Activated CD4-positive, alpha-beta T cell treated with anti-CD3 and anti-CD28 coated beads, Interleukin-2, amount 50 U/mL, for 24 hours (primary cell): ENCODE measurements around the gene BDH1.

Experiments
- DNase-seq, 2 donors: peaks; one replicate each; pipeline ENCODE4 v3.0.0-alpha.2; 2020; ENCODE audit warnings: low read depth in 1 of 2, low spot score in 1 of 2

Gene BDH1

DNA sequence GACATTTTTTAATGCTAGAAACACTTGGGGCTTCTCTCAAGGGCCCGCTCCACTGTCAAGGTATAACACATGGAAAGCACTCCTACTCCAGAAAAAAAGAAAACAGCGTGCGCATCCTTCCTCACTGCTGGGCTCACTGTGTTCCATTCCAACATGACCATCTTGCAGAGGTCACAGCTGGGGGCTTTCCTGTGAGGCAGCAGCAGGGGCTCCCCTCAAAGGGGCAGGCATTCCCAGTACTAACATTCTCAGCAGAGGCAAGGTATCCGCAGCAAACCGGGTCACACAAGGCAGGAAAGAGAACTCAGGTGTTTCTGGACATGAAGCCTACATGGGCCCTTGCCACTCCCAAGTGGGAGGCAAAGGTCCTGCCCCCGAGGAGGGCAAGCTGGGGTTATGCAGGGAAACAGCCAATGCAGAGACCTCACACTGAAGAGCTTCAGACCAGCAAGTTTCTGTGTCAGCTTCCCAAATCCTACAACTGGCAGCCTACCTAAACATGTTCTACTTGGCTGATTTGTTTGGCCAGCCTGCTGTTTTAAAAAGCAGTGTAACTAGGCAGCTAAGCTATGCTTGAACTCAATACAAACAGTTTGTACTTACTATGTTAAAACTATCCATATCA, 6.4 kb downstream of the BDH1 start:
- no peak for DNase-seq

DNA sequence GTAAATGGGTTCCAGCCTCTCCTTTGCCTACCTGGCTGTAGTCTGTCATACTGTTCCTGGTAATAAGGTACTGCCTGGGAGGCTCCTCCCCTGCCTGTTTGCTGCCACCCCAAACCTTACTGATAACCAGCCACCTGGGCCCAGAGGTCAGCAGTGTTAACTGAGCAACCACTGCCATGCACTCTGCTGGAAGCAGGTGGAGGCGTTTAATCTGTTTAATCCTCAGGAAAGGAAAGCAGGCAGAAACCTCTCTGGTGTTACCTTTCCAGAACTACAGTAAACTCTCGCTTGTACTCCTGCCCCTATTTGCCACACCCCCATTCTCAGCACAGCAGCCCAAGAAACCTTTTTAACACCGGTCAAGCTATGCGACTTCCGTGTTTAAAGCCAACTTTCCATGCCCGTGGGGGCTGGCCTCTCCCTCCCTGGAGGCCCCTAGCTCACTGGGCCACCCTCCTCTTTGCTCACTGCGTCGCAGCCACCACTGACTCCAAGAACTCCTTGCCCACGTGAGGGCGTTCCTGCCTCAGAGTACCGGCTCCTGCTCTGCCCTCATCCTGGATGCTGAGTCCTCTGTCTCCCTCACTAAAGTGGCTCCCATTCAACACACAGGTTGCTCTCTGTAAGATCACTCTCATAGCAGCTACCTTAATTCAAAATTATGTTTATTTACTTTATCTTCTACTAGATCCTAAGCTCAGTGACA, 8.3 kb downstream of the BDH1 start:
- DNase-seq: no peak

DNA sequence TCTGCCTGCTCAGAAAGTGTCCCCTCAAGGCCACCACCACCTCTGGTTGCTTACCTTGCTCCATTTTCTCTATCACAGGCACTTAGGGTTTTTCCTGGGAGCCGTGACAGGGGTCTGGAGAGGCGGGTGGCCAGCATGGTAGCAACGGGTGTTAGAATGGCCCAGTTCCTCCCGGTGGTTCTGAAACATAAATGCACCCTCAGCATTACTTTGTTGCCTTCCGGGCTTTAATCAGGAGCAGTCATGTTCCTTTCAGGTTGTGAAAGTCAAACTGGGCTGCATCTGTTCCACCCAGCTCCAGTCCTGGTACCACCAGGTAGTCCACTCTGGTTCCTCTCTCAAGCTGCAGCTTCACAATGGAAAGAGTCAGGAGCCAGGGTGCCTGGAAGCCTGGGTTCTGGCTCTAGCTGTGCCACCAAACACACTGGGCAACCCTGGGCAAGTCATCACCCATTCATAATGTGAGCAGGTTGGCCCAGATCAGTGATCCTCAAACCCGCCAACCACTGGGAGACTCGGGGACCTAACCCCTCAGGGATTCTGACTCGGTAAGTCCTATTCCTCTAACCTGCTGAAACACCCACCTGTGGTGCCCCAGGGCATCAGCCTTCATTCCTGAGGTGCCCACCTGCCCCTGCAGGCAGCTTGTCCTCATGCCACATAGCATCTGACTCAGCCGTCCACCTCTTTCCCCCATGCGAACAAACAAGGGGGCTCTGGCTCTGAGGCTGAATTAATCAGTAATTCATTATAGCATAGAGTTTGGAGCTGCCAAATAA, 9.3 kb downstream of the BDH1 start:
- DNase-seq: no peak

GRCh38 chr3:197545571-197545970, 10.2 kb downstream of the BDH1 start:
- DNase-seq: no peak

GRCh38 chr3:197545101-197545500, 10.7 kb downstream of the BDH1 start:
- no peak for DNase-seq

- DNase-seq: no peak
Measured at GRCh38 chr3:197542741-197543454, 12.9 kb downstream of the BDH1 start.

- no peak for DNase-seq
Measured at GRCh38 chr3:197541756-197542539, 13.8 kb downstream of the BDH1 start.

DNA sequence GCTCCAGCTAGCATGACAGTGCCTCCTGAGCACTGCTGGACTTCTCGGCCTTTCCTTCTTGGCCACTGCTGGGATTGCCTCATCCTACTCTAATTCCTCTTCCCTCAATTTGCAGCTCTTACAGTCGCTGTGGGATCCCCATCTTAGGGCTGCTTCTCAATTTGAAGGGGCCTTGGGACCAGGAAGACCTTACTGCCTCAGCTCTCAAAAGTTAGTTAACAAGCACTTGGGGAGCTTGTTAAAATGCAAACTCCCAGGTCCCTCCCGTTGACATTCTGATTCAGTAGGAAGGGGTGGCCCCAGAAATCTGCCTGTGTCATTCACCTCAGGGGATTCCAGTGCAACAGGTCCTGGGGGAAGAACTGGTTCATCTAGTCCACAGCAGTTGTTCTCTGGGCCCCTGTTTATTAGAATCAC, 14.8 kb downstream of the BDH1 start:
- no peak for DNase-seq

DNA sequence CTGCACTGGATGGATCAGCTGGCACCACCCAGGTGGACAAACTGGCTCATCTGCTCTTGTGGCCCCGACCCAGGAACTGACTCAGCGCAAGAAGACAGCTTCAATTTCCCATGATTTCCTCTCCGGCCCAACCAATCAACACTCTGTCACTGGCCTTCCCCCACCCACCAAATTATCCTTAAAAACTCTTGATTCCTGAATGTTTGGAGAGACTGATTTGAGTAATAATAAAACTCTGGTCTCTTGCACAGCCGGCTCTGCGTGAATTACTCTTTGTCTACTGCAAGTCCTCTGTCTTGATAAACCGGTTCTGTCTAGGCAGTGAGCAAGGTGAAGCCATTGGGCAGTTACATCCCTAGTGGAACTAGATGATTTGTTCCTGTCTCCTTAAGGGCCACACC, 16.1 kb downstream of the BDH1 start:
- no peak for DNase-seq

DNA sequence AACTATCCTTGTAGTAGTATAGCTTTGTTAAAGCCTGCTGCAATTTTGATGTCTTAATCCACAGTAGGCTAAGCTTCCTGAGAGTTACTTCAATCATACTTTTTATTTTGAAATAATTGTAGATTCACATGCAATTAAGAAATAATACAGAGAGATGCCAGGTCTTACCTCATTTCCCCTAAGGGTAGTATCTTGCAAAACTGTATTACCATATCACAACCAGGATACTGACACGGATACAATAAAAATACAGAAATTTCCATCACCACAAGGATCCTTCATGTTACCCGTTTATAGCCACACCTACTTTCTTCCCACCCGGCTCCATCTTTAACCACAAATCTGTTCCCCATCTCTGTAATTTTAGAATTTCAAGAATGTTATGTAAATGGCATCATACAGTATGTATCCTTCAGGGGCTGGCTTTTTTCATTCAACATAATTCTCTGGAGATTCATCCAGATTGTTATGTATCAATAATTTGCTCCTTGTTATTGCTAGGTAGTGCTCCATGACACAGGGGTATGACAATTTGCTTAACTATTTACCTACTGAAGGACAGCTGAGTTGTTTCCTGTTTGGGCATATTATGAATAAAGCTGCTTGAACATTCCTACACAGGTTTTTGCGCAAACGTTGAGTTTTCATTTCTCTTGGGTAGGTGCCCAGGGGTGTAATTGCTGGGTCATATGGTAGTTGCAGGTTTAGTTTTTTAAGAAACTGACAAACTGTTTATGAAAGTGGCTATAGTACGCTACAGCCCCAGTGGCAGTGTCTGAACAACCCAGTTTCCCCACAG, 21.6 kb downstream of the BDH1 start:
- no peak for DNase-seq

DNA sequence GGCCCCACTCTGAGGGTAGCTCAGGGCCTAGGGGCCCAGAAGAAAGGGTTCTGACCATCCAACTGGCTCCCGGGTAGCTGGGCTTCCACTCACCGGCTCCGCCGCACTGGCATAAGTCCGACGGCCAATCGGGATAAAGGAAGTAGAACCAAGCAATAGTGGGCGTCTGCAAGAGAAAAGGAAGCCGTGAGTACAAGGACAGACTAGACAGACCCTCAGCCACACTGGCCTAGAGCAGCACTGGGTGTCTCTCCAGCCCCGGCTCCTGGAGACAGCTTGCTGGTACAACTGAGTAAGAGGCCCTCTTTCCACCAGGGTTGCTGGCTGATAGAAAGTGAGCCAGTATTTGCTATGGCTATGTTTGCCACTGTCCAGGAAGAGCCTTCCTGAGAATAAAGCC, 22.4 kb downstream of the BDH1 start:
- no peak for DNase-seq

DNA sequence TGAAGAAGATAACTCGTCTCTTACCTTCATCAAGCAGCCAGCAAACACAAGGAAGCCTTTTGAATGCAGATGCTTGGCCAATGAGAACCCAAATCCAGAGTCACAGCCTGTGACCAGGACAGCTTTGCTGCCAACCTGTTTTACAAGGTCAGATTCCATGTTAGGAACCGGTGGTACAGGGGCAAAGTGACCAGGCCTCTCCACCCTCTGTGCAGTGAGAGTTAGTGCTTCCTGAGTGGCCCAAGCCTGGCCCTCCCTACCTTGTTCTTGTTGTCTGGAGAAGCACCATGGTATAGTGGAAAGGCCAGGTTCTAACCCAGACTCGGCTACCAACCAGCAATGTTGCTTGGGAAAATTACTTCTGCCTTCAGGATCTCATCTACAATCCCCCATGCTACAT, 23.4 kb downstream of the BDH1 start:
- DNase-seq: no peak

GRCh38 chr3:197528190-197528589, 27.6 kb downstream of the BDH1 start:
- DNase-seq: no peak

GRCh38 chr3:197527569-197527968, 28.2 kb downstream of the BDH1 start:
- no peak for DNase-seq

- DNase-seq: no peak
Measured at GRCh38 chr3:197525706-197526105, 30.1 kb downstream of the BDH1 start.

- no peak for DNase-seq
Measured at GRCh38 chr3:197524128-197524527, 31.6 kb downstream of the BDH1 start.

GRCh38 chr3:197523526-197523925, 32.2 kb downstream of the BDH1 start:
- DNase-seq: no peak

- DNase-seq: no peak
Measured at GRCh38 chr3:197522881-197523441, 32.8 kb downstream of the BDH1 start.

DNA sequence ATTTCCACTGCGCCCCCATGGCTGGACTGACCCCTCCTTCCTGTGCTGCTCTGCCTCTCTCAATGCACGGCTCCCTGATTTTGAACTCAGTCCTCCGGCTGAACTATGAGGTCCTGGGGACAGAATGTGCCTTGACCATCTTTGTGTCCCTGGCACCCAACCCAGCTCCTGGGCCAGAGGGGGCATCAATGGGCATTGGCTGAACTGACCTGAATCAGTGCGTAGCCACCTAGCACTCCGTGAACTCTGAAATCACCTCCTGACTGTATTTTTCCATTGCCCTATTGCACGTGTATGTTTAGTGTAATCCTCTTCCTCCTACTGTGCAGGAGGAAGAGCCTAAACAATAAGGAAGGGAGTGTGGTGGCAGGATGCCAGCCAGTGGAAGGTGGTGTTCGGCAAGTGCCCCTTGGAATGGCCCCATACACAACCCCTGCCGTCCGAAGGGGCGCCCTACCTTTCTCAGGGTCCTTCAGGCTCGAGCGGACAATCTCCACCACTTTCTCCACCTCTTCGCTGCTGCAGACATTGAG, 33.5 kb downstream of the BDH1 start:
- no peak for DNase-seq
